OCI-LY7 (cell line): ENCODE measurements around the gene PTPRE. TPM values are rescaled to one million over a fixed set of nuclear protein-coding genes. Genes with fewer than 3 reads are reported as not detected.

ENCODE experiments used
- BruUV-seq: library from RNA; stranded (reverse); fragments of 400-500 nt; replicated peaks from 2 replicates; lab custom pipeline; 2021; lab: Mats Ljungman, UMichigan
- CTCF ChIA-PET: fragments of 300-600 bp; sonication (Branson Sonifier 250); formaldehyde crosslinking; loops from one replicate; lab custom pipeline; 2022; ENCODE audit warnings: antibody characterized with exemption; ENCODE audit not compliant: unreplicated experiment; lab: Charles Lee
- POLR2A ChIA-PET: fragments of 300-600 bp; sonication (Branson Sonifier 250); formaldehyde crosslinking; loops from one replicate; lab custom pipeline; 2022; ENCODE audit warnings: antibody characterized with exemption; lab: Charles Lee
- DNase-seq: peaks from one replicate; pipeline ENCODE4 v3.0.0-alpha.2; 2015; ENCODE audit warnings: low spot score
- H2AFZ ChIP-seq: fragments of 200-600 bp; sonication (generic), shearing (Covaris generic); 2 replicates; pipeline ENCODE4 v1.6.1; 2014; ENCODE audit warnings: mild to moderate bottlenecking, antibody characterized with exemption, low read length, moderate library complexity
- H3K27ac ChIP-seq: fragments of 200-600 bp; sonication (generic); 2 replicates; pipeline ENCODE4 v1.5.1; 2014; ENCODE audit warnings: mixed run types, low read depth, mild to moderate bottlenecking, moderate library complexity, low read length, inconsistent platforms; ENCODE audit not compliant: poor library complexity, severe bottlenecking
- H3K36me3 ChIP-seq: fragments of 200-600 bp; sonication (generic); 2 replicates; pipeline ENCODE4 v1.6.1; 2014; ENCODE audit warnings: mild to moderate bottlenecking, antibody characterized with exemption, low read length, moderate library complexity, mixed read lengths; ENCODE audit not compliant: insufficient read depth
- H3K4me1 ChIP-seq: fragments of 200-600 bp; sonication (generic); 2 replicates; pipeline ENCODE4 v1.5.1; 2014; ENCODE audit warnings: mild to moderate bottlenecking, low read length; ENCODE audit not compliant: insufficient read depth, poor library complexity, severe bottlenecking
- H3K4me2 ChIP-seq: fragments of 200-600 bp; sonication (generic); 2 replicates; pipeline ENCODE4 v1.6.1; 2014; ENCODE audit warnings: mild to moderate bottlenecking, low read length
- H3K4me3 ChIP-seq: fragments of 200-600 bp; sonication (generic); 2 replicates; pipeline ENCODE4 v1.5.1; 2014; ENCODE audit warnings: mild to moderate bottlenecking, low read depth, low read length; ENCODE audit not compliant: poor library complexity, severe bottlenecking
- H3K79me2 ChIP-seq: fragments of 200-600 bp; sonication (generic); 2 replicates; pipeline ENCODE4 v1.6.1; 2016; ENCODE audit warnings: low read depth, mild to moderate bottlenecking, low read length, moderate library complexity, mixed read lengths; ENCODE audit not compliant: insufficient read depth
- H3K9me2 ChIP-seq: fragments of 200-600 bp; sonication (generic); 2 replicates; pipeline ENCODE4 v1.6.1; 2016; ENCODE audit warnings: mild to moderate bottlenecking, low read length, mixed read lengths; ENCODE audit not compliant: insufficient read depth
- H3K9me3 ChIP-seq: fragments of 200-600 bp; sonication (generic); 2 replicates; pipeline ENCODE4 v1.6.1; 2014; ENCODE audit warnings: mild to moderate bottlenecking, mixed run types, low read length, mixed read lengths
- H4K20me1 ChIP-seq: fragments of 200-600 bp; sonication (generic); 2 replicates; pipeline ENCODE4 v1.6.1; 2014; ENCODE audit warnings: mild to moderate bottlenecking, antibody characterized with exemption, low read length, moderate library complexity, mixed read lengths; ENCODE audit not compliant: insufficient read depth
- CTCF ChIP-seq: fragments of 200-600 bp; sonication (generic); conservative IDR thresholded peaks from 2 replicates; pipeline ENCODE4 v1.5.1; 2014; ENCODE audit warnings: mild to moderate bottlenecking, antibody characterized with exemption, low read length, moderate library complexity, mixed read lengths
- EZH2phosphoT487 ChIP-seq: fragments of 200-600 bp; sonication (generic); IDR thresholded peaks from 2 replicates; pipeline ENCODE4 v1.6.1; 2018; ENCODE audit warnings: low read depth, borderline replicate concordance, mild to moderate bottlenecking, mixed run types, antibody characterized with exemption, low read length, moderate library complexity, mixed read lengths
- intact Hi-C: fragments of 100-400 bp; cut with micrococcal nuclease; formaldehyde crosslinking; loops from one replicate; pipeline ENCODE4 v1.10.0; 2022; ENCODE audit not compliant: unreplicated experiment
- total RNA-seq, 2 experiments: library from RNA; depleted of rRNA in 1 of 2; stranded (reverse); fragments of >200 nt in 1 of 2; shearing (Covaris generic) in 1 of 2; gene quantifications; 2 replicates each; pipeline ENCODE4 v1.2.3, GENCODE V29; 2014 to 2022

PTPRE gene
- total RNA-seq, 2 experiments from 2014 or later: 6.8 to 8.3 TPM

GRCh38 chr10:128005858-128006257, 99.0 kb downstream of the PTPRE start:
- H3K4me2 ChIP-seq: no peak overlapping the region
- intact Hi-C loops: no loop called here
- no peak overlapping the region for H3K27ac ChIP-seq
- DNase-seq: no peak
- H4K20me1 ChIP-seq: no peaks in the 10 kb centered on the region
- H3K4me3 ChIP-seq: no peak overlapping the region
- BruUV-seq: no TSS peak
- ChIA-PET POLR2A (no interaction called here), CTCF (no interaction called here)
- no peak overlapping the region for H2AFZ ChIP-seq
- no peaks in the 10 kb centered on the region for H3K9me3 ChIP-seq
- no peaks in the 10 kb centered on the region for H3K36me3 ChIP-seq
- H3K79me2 ChIP-seq: no peaks in the 10 kb centered on the region
- peaks cover 5% of the 10 kb centered on the region for H3K4me1 ChIP-seq
- TF ChIP-seq CTCF (no peak), EZH2phosphoT487 (no peak)
- no peaks in the 10 kb centered on the region for H3K9me2 ChIP-seq

- Histone ChIP-seq H3K27ac (no peak overlapping the region), H3K4me1 (peaks cover 12% of the 10 kb centered on the region), H3K79me2 (no peaks in the 10 kb centered on the region), H4K20me1 (no peaks in the 10 kb centered on the region), H3K36me3 (no peaks in the 10 kb centered on the region), H3K9me2 (no peaks in the 10 kb centered on the region), H3K4me3 (no peak overlapping the region), H2AFZ (no peak overlapping the region), H3K9me3 (no peaks in the 10 kb centered on the region), H3K4me2 (no peak overlapping the region)
- intact Hi-C loops: no loop called here
- no peak for DNase-seq
- ChIA-PET POLR2A (no interaction called here), CTCF (no interaction called here)
- no TSS peak for BruUV-seq
- TF ChIP-seq CTCF: no peak
- no peak for TF ChIP-seq EZH2phosphoT487
These were observed 100.2 kb downstream of the PTPRE start for GRCh38 chr10:128007056-128007455.

GRCh38 chr10:128007971-128008370, 101.1 kb downstream of the PTPRE start:
- no peaks in the 10 kb centered on the region for H3K36me3 ChIP-seq
- ChIA-PET POLR2A (no interaction called here), CTCF (no interaction called here)
- peaks cover 12% of the 10 kb centered on the region for H3K4me1 ChIP-seq
- no peak overlapping the region for H3K27ac ChIP-seq
- H3K9me3 ChIP-seq: no peaks in the 10 kb centered on the region
- intact Hi-C loops: no loop called here
- no peaks in the 10 kb centered on the region for H3K79me2 ChIP-seq
- no TSS peak for BruUV-seq
- H2AFZ ChIP-seq: no peak overlapping the region
- H3K9me2 ChIP-seq: no peaks in the 10 kb centered on the region
- no peaks in the 10 kb centered on the region for H4K20me1 ChIP-seq
- no peak overlapping the region for H3K4me2 ChIP-seq
- H3K4me3 ChIP-seq: no peak overlapping the region
- no peak for TF ChIP-seq EZH2phosphoT487
- no peak for TF ChIP-seq CTCF
- DNase-seq: no peak
